SK-N-MC (cell line): Measurements from ENCODE around the gene IFI16.

Experiments
- EZH2 ChIP-seq: fragments of 200-600 bp; sonication (generic); IDR thresholded peaks from one replicate; pipeline ENCODE4 v1.6.1; 2017; ENCODE audit warnings: antibody characterized with exemption
- FOXP2 ChIP-seq: optimal IDR thresholded peaks from 2 replicates; pipeline ENCODE3; 2011; ENCODE audit warnings: mild to moderate bottlenecking, moderate library complexity; ENCODE audit not compliant: insufficient read depth; ENCODE audit errors: extremely low read length, control extremely low read depth
- POLR2AphosphoS5 ChIP-seq: IDR thresholded peaks from 2 replicates; pipeline ENCODE4 v1.6.1; 2012; ENCODE audit warnings: mild to moderate bottlenecking, low read depth, low read length, borderline replicate concordance

DNA sequence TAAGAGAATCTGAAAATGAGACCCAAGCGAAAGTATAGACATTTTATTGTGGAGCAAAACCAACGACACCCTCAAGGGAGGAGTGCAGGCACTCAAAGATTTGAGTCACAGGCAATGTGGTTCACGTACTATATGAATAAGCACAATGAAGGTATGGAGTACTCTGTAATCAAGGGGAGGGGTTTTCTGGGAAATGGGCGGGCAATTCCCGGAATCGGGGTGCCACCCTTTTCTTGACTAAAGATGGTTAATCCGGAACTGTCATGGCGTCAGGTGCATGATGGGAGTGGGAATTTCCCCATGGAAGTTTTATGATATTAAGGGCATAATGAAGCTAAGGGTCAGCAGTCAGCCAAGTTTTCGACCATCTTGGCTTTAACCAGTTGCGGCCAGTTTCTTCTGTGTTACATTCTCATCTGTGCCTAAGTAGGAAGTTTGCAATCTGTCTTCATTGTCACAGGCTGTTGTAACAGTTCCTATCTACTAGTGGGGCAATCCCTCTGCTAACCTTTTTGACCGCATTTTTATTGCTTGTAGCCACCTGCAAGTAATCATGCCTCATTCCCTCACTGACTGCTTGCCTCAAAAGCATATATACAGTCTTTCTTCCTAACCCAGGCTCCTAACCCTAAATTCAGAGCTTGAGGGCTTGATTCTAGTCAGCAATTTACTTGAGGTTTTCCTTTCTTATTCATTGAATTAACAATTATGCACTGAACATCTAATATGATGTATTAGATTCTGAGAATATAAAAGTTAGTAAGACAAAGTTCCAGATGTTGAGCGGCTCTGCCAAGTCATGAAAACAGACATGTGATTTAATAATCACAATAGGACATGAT lies 67.6 kb downstream of the IFI16 start:
- TF ChIP-seq POLR2AphosphoS5: no peak
- no peak for TF ChIP-seq EZH2
- no peak for TF ChIP-seq FOXP2
